ENCODE results near the gene EFCAB12. TPM values are rescaled to one million over a fixed set of nuclear protein-coding genes. Genes with fewer than 3 reads are reported as not detected.
A peak's percentile ranks its signal among the peaks of the same experiment; 100 is the strongest.
"Not testable (repeated sequence)": the region's sequence is repeated elsewhere in the genome, so short reads cannot be mapped to it uniquely, and the experiment has no call there.

Gene EFCAB12
- total RNA-seq, 1 experiment from 2014 or later: not detected

DNA sequence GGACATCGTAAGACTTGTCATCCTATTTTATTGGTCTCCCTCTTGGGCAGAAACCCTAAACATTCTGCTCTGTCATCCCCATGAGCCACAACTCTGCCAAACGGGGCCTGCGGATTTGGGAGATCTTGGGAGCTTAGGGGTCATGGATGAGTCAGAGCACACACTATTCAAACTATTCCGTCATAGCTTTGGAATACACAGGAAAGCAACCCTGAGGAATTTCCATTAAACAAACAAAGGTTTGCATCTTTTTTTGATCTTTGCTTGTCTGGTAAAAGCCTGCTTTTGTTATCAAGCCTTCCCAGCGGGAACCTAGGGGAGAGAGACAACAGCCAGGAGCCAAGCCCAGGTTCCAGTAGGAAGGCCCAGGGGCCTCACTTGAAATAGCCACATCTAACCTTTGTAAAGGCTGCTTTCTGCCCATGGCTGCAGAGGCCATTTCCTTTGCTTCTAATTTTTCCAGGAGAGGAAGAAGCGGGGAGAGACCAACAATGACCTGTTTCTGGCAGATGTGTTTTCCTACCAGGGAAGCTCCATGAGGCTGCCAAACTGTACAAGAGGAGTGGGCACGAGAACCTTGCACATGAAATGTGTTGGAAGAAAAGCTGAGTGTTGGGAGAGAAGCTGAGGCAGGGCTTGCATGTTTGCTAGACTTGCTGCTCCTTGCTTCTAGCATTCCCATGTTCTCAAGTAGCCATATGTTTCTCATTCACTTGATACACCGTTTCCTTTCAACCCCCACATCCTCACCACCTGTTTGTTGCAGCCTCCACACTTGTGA is 39.5 kb downstream of the EFCAB12 start:
- H3K36me3 ChIP-seq: peaks cover 36% of the 10 kb centered on the region
- H3K4me1 ChIP-seq (replicated peaks): peaks cover 25% of the 10 kb centered on the region
- H3K27ac ChIP-seq: peak overlapping the region; percentile 95
- not testable (repeated sequence) for H3K27me3 ChIP-seq (replicated peaks); H3K4me3 ChIP-seq; H3K9me3 ChIP-seq (replicated peaks)
- DNase-seq (ENCODE audit: low read depth in 1 of 2, low spot score in 2 of 2): peak; percentile 67 to 77

DNA sequence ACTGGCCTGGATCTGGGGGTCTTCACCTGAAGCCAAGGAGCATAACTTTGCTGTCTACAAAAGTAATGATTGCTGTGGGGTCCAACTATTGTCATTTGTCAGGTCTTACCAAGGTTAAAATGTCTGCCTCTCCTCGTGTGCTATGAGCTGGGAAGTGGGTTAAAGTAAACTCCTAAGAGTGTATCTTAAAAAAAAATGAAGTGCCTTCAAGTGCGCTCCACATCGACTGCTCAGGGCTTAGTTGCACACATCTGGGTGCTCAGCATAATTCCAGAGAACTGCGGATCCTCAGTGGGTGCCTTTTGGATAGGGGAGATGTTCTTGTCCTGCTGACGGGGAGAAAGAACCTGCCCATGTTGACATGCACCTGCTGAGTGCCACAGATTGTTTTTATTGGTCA is 40.9 kb downstream of the EFCAB12 start:
- Histone ChIP-seq H3K9me3 (replicated peaks) (no peaks in the 10 kb centered on the region), H3K4me1 (replicated peaks) (peaks cover 25% of the 10 kb centered on the region), H3K4me3 (no peak overlapping the region), H3K27ac (no peak overlapping the region; the same call in 1 of the 2 replicates), H3K27me3 (replicated peaks) (no peaks in the 10 kb centered on the region), H3K36me3 (peaks cover 31% of the 10 kb centered on the region)
- no peak for DNase-seq (ENCODE audit: low read depth in 1 of 2, low spot score in 2 of 2)

DNA sequence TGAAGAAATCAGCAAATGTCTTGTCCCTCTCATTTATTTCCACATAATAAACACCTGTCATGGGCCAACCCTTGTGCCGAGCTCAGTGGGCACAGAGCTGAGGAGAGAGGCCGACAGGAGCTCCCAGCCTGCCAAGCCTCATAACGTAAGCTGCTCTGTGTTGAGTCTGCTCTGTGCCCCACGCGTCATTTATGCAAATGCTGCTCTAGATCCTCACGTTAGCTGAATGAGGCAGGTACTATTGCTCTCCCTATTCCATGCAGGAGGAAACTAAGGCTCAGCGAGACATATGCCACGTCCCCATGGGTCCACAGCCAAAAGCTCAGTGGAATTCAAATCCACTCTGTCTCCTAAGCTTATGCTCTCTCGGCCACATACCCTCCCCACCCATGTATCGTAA is 41.5 kb downstream of the EFCAB12 start:
- Histone ChIP-seq H3K4me1 (replicated peaks) (peaks cover 25% of the 10 kb centered on the region), H3K27me3 (replicated peaks) (no peaks in the 10 kb centered on the region), H3K4me3 (no peak overlapping the region), H3K9me3 (replicated peaks) (no peaks in the 10 kb centered on the region), H3K36me3 (peaks cover 31% of the 10 kb centered on the region), H3K27ac (no peak overlapping the region)
- DNase-seq (ENCODE audit: low read depth in 1 of 2, low spot score in 2 of 2): no peak

DNA sequence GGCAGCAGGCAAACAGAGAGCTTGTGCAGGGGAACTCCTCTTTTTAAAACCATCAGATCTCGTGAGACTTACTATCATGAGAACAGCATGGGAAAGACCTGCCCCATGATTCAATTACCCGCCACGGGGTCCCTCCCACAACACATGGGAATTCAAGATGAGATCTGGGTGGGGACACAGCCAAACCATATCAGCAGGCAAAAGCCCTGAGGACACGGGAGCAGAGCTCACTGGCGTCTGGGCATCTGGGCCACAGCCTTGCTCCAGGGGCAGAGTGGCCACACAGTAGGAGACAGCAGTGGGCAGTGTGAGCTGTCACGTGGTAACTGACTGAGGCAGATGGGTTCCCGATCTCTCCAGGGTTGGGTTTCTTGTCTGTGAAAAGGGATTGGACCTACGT is 42.9 kb downstream of the EFCAB12 start:
- not testable (repeated sequence) for H3K4me3 ChIP-seq; H3K27ac ChIP-seq; H3K27me3 ChIP-seq (replicated peaks); DNase-seq (ENCODE audit: low read depth in 1 of 2, low spot score in 2 of 2); H3K9me3 ChIP-seq (replicated peaks)
- H3K36me3 ChIP-seq: peaks cover 23% of the 10 kb centered on the region
- peaks cover 25% of the 10 kb centered on the region for H3K4me1 ChIP-seq (replicated peaks)

DNA sequence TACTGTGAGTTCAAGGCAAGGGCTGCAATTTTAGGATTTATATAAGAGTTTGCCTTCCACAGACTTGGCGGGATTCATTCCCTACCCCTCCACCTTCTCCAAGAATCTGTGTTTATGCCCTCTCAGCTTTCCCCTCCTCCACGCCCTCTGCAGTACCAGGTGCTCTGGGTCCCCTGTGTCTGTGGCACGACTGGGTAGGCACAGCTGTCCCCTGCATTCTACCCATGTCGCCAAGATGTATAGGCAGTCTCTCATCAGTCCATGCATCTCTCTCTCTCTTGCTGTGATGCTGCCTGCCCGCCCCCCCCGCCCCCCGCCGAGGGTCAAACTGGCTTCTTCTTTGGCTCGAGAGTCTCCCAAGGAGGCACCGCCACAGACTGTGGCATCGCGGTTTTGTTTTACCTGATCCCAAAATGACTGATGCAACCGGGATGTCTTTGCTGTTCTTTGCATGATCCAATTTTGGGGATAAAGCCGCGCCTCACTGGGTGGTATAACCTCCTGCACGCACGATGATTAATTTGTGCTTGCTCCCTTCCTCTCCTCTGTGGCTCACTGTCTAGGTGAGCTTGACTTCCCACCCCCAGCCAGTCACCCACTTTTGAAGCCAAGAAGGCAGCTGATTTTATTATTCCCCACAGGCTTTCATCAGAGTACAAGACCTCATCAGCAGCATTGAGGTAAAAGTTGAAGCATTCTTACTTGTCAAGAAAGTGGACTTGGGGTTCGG is 43.7 kb downstream of the EFCAB12 start:
- Histone ChIP-seq H3K4me3 (no peak overlapping the region), H3K9me3 (replicated peaks) (no peaks in the 10 kb centered on the region), H3K4me1 (replicated peaks) (peaks cover 24% of the 10 kb centered on the region), H3K27ac (no peak overlapping the region), H3K27me3 (replicated peaks) (no peaks in the 10 kb centered on the region), H3K36me3 (peaks cover 22% of the 10 kb centered on the region)
- no peak for DNase-seq (ENCODE audit: low read depth in 1 of 2, low spot score in 2 of 2)

- DNase-seq (ENCODE audit: low read depth in 1 of 2, low spot score in 2 of 2): not testable (repeated sequence)
- peaks cover 17% of the 10 kb centered on the region for H3K4me1 ChIP-seq (replicated peaks)
Measured at GRCh38 chr3:129384103-129384502, 44.3 kb downstream of the EFCAB12 start.

GRCh38 chr3:129383292-129383860 is 45.1 kb downstream of the EFCAB12 start:
- no peaks in the 10 kb centered on the region for H3K9me3 ChIP-seq (replicated peaks)
- DNase-seq (ENCODE audit: low read depth in 1 of 2, low spot score in 2 of 2): peak; percentile 45 to 77
- no peak overlapping the region for H3K4me3 ChIP-seq
- peaks cover 14% of the 10 kb centered on the region for H3K36me3 ChIP-seq
- no peak overlapping the region for H3K27ac ChIP-seq
- no peaks in the 10 kb centered on the region for H3K27me3 ChIP-seq (replicated peaks)
- peaks cover 13% of the 10 kb centered on the region for H3K4me1 ChIP-seq (replicated peaks)

More at GRCh38 chr3:129384103-129384502, 44.3 kb downstream of the EFCAB12 start:
- H3K27ac ChIP-seq; H3K27me3 ChIP-seq (replicated peaks); H3K4me3 ChIP-seq; H3K9me3 ChIP-seq (replicated peaks): not testable (repeated sequence)
- H3K36me3 ChIP-seq: peaks cover 16% of the 10 kb centered on the region

GRCh38 chr3:129382366-129382765 is 46.1 kb downstream of the EFCAB12 start:
- peaks cover 8% of the 10 kb centered on the region for H3K36me3 ChIP-seq
- H3K4me1 ChIP-seq (replicated peaks): peaks cover 3% of the 10 kb centered on the region
- no peaks in the 10 kb centered on the region for H3K27me3 ChIP-seq (replicated peaks)
- no peak for DNase-seq (ENCODE audit: low read depth in 1 of 2, low spot score in 2 of 2)
- no peak overlapping the region for H3K4me3 ChIP-seq
- no peaks in the 10 kb centered on the region for H3K9me3 ChIP-seq (replicated peaks)
- H3K27ac ChIP-seq: no peak overlapping the region

- Histone ChIP-seq H3K36me3 (no peaks in the 10 kb centered on the region), H3K4me3 (no peak overlapping the region)
- no peak for DNase-seq (ENCODE audit: low read depth in 1 of 2, low spot score in 2 of 2)
Measured at GRCh38 chr3:129379582-129380358, 48.7 kb downstream of the EFCAB12 start.

GRCh38 chr3:129378949-129379348 is 49.5 kb downstream of the EFCAB12 start:
- Histone ChIP-seq H3K36me3 (no peaks in the 10 kb centered on the region), H3K4me1 (replicated peaks) (no peaks in the 10 kb centered on the region), H3K27ac (no peak overlapping the region), H3K9me3 (replicated peaks) (no peaks in the 10 kb centered on the region), H3K27me3 (replicated peaks) (no peaks in the 10 kb centered on the region), H3K4me3 (no peak overlapping the region)
- DNase-seq (ENCODE audit: low read depth in 1 of 2, low spot score in 2 of 2): no peak

More at GRCh38 chr3:129379582-129380358, 48.7 kb downstream of the EFCAB12 start:
- H3K4me1 ChIP-seq (replicated peaks): no peaks in the 10 kb centered on the region
- H3K27me3 ChIP-seq (replicated peaks): no peaks in the 10 kb centered on the region
- no peak overlapping the region for H3K27ac ChIP-seq
- no peaks in the 10 kb centered on the region for H3K9me3 ChIP-seq (replicated peaks)

GRCh38 chr3:129377615-129378014 is 50.8 kb downstream of the EFCAB12 start:
- Histone ChIP-seq H3K36me3 (no peaks in the 10 kb centered on the region), H3K4me1 (replicated peaks) (no peaks in the 10 kb centered on the region), H3K4me3 (no peak overlapping the region), H3K27ac (no peak overlapping the region), H3K9me3 (replicated peaks) (no peaks in the 10 kb centered on the region), H3K27me3 (replicated peaks) (no peaks in the 10 kb centered on the region)
- no peak for DNase-seq (ENCODE audit: low read depth in 1 of 2, low spot score in 2 of 2)

GRCh38 chr3:129375099-129375498 is 53.3 kb downstream of the EFCAB12 start:
- no peaks in the 10 kb centered on the region for H3K9me3 ChIP-seq (replicated peaks)
- H3K4me3 ChIP-seq: no peak overlapping the region
- no peak for DNase-seq (ENCODE audit: low read depth in 1 of 2, low spot score in 2 of 2)
- H3K4me1 ChIP-seq (replicated peaks): no peaks in the 10 kb centered on the region
- no peaks in the 10 kb centered on the region for H3K36me3 ChIP-seq
- no peaks in the 10 kb centered on the region for H3K27me3 ChIP-seq (replicated peaks)
- H3K27ac ChIP-seq: no peak overlapping the region

GRCh38 chr3:129371041-129371826 is 57.2 kb downstream of the EFCAB12 start:
- DNase-seq (ENCODE audit: low read depth in 1 of 2, low spot score in 2 of 2): no peak
- Histone ChIP-seq H3K9me3 (replicated peaks) (no peaks in the 10 kb centered on the region), H3K4me1 (replicated peaks) (no peaks in the 10 kb centered on the region), H3K27me3 (replicated peaks) (no peaks in the 10 kb centered on the region), H3K36me3 (no peaks in the 10 kb centered on the region), H3K27ac (no peak overlapping the region), H3K4me3 (no peak overlapping the region)
